Bone marrow (tissue), 2 donors: ENCODE data around the gene OR4K1.
"Not testable (repeated sequence)": the region's sequence is repeated elsewhere in the genome, so short reads cannot be mapped to it uniquely, and the experiment has no call there.

ENCODE experiments used
- DNase-seq, 2 donors: peaks; one replicate each; lab custom pipeline; 2025; lab: John Stamatoyannopoulos, UW

Gene OR4K1, protein sequence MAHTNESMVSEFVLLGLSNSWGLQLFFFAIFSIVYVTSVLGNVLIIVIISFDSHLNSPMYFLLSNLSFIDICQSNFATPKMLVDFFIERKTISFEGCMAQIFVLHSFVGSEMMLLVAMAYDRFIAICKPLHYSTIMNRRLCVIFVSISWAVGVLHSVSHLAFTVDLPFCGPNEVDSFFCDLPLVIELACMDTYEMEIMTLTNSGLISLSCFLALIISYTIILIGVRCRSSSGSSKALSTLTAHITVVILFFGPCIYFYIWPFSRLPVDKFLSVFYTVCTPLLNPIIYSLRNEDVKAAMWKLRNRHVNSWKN

DNA sequence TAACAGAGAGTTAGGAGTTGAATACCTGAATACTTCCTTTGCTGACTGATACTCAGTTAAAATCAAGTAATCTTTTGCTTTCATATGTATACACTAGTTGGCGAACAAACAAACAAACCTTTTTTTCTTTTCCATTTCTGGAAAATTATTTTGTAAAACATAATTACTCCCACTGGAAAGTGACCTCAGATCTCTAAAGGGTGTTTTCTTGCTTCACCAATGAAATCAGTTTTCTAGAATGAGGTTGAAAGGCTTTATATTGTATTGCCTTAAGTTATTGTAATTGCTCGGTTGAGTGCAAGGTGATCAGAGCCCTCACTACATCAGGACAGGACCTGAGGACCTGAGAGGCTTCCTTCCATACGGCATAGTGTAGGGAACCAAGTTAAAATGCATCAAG is at the start of gene OR4K1:
OR4K1 (plus strand) TSS at position 301 of the 400 bp plus-strand sequence. CDS start 4,750 bp downstream, outside the sequence.
- DNase-seq: no peak

DNA sequence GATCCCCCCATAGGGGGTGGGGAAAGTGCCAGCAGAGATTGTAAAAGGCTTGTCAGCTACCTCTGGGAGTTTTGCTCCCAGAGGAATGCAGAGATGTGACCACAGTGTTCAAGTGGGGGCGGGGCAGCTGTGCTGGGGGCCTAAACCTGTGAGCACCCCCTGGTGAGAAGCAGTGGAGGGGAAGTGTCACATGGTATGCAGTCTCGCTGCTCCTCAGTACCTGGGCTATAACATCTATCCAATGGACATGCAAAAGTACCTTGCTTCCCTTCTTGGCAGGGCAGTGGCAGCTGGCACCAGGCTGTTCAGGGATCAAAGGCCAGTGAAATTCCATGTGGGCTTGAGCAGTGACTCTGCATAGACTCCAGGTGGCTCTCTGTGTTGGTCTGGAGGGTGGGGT is 35.4 kb upstream of the OR4K1 start:
- no peak for DNase-seq

GRCh38 chr14:19900999-19901398 is 29.7 kb upstream of the OR4K1 start:
- no peak for DNase-seq

GRCh38 chr14:19902409-19902808 is 28.3 kb upstream of the OR4K1 start:
- no peak for DNase-seq

DNA sequence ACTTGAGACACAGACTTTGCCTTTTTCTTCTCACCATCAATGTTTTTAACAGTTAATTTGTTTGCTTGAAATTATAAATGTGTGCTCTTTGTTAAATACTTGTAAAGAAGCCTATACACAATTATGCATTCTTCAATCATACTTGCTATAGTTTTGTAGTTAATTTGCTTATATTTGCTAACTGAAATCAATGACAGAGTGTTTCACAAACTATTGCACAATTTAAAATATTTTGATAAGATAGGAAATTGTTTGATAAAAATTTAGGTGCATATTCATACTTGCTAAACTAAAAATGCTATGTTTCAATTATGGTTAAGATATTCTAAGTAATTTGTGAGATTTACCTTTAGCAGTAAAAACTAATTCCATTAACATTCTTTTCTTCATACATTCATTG is 24.1 kb upstream of the OR4K1 start:
- DNase-seq: no peak

- no peak for DNase-seq
These were observed 19.6 kb upstream of the OR4K1 start for GRCh38 chr14:19911114-19911513.

DNA sequence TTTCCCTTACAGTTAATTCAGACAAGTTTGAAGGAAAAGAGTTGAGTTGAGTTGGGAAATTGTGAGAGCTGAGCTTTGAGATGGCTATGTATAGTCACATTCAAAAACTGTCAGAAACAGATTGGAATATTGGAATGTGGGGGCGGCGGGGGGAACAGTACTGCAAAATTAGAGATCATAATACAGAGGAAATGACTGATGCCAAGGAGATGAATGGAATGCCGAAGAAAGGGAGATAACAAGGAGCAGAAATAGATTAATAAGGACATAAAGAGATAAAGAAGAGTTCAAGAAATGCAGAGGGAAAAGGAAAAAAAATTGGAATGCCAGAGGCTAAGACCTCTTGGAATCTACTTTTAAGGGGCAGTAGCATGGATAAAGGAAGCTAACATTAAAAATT is 13.5 kb upstream of the OR4K1 start:
- DNase-seq: no peak

GRCh38 chr14:19917955-19918518 is 12.7 kb upstream of the OR4K1 start:
- no peak for DNase-seq

DNA sequence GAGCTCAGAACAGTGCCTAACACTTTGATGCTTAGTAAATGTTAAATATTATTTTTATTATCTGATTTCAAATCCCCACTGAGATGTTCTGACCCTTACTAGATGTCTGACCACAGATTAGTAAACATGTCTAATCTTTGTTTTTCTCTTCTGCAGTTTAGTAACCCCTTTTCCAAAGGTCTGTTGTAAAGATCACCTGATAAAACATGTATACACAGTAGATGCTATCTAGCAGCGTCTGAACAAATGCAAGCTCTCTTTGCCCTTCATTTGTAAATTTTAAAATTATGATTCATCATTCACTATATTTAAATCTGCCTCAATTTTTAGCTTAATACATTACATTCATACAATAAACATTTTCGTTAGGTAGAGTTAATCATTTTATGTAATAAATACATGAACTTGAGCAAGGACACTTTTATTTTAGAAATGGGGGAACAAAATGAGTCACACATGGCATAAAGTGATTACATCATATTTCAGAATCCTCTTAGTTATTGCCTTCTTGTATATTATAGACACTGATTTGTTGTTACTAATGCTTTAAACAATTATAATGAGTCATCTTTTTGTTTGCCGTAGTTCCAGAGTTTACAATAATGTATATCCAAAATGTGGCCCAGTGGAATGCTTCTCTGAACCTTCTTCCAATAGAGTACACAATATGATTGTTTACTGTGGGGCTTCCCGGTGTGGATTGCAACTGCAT is 12.0 kb upstream of the OR4K1 start:
- DNase-seq: no peak

- no peak for DNase-seq
These were observed 10.6 kb upstream of the OR4K1 start, which contains the start of gene OR4K5 for GRCh38 chr14:19920021-19920657. OR4K5 (plus strand) TSS chr14:19920607; CDS start chr14:19920607, 0 bp downstream.

DNA sequence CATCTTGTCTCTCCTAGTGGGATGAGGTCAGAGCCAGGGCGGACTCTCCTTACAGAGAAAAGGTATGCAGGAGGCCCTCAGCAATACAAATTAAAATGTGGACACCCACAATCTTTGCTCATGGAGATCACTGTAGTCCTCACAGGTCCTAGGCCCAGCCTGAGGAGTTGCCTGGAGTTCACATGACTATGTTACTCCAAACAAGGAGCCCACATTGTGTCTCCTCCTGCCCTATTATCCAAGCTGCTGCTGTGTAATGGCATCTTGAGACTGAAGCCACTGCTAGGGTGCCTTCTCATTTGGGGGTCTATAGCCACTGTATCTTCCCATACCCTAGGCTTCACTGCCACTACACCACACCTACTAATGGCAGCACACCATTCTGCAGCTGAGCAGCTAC is 11.0 kb downstream of the OR4K1 start:
- DNase-seq: no peak

- DNase-seq: no peak
These were observed 16.8 kb downstream of the OR4K1 start for GRCh38 chr14:19947413-19948090.

DNA sequence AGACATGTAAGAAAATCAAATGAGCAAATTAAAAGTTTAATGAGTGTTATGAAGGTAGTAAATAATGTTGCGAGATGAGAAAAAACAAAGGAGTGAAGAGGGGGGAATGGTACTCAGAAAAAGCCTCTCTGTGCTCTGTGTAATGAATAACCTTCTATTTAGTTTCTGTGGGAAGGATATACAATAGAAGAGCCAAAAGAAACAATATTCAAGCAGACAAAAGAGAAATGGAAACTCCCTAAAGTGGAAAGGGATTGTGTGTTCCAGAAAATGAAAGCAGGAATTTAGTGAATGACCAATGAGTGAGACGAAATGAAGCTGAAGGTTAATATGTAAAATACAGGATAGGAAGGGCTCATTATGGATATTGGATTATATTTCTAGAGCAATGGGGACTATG is 18.5 kb downstream of the OR4K1 start:
- DNase-seq: no peak

DNA sequence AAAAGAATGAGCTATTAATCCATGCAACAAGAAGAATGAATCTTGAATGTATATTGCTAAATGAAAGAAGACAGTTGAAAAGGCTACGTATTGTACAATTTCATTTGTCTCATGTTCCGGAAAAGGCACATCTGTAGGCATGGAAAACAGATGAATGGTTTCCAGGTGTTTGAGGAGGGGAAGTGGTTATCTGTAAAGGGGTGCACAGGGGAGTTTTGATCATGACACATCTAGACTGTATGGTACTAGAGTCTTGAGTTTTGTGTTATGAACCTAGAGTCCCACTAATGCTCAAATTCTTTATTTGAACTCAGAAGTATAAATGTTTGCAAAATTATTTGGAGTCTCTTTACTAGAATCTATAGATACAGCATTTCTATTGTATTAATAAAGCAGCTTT is 39.0 kb downstream of the OR4K1 start:
- not testable (repeated sequence) for DNase-seq

GRCh38 chr14:19974844-19975243 is 44.1 kb downstream of the OR4K1 start:
- no peak for DNase-seq

DNA sequence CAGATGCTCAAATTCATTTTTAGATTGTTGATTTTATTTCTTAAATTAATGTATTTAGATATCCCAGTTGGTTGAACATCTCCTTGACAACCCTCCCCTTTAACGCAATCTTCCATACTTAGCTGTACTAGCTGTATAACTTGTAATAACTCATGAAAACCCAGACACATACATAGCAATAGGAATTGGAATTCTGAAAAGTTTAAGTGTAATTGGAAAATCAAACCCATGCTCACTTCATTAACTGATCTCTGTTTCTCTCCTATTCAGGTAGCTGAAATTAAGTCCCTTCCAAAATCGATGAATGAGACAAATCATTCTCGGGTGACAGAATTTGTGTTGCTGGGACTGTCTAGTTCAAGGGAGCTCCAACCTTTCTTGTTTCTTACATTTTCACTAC is 44.6 kb downstream of the OR4K1 start, which contains the start of gene OR4K15:
OR4K15 (plus strand) TSS at position 301 of the 400 bp plus-strand sequence; CDS start at position 301, 0 bp downstream.
- DNase-seq: no peak
